HUES64 (cell line): Measurements from ENCODE around the gene PRSS36.

Experiments used
- H3K27ac ChIP-seq: 2 replicates; pipeline ENCODE4 v1.7.0; 2013; ENCODE audit warnings: low read depth, low read length, inconsistent platforms
- H3K27me3 ChIP-seq: 2 replicates; pipeline ENCODE4 v1.6.1; 2013; ENCODE audit warnings: mild to moderate bottlenecking, low read length; ENCODE audit not compliant: insufficient read depth
- H3K36me3 ChIP-seq: 2 replicates; pipeline ENCODE4 v1.6.1; 2013; ENCODE audit warnings: mild to moderate bottlenecking, low read length; ENCODE audit not compliant: insufficient read depth
- H3K4me1 ChIP-seq: 2 replicates; pipeline ENCODE4 v1.6.1; 2013; ENCODE audit warnings: mild to moderate bottlenecking, low read length, moderate library complexity; ENCODE audit not compliant: insufficient read depth
- H3K4me3 ChIP-seq: 2 replicates; pipeline ENCODE4 v1.5.1; 2013; ENCODE audit warnings: mild to moderate bottlenecking, low read length, moderate library complexity
- H3K9ac ChIP-seq: 2 replicates; pipeline ENCODE4 v1.6.1; 2013; ENCODE audit warnings: mild to moderate bottlenecking, low read depth, low read length
- H3K9me3 ChIP-seq: 2 replicates; pipeline ENCODE4 v1.6.1; 2013; ENCODE audit warnings: low read depth, low read length; ENCODE audit not compliant: insufficient read depth
- WGBS: fragments of 150-250, 120-280 bp; methylation state at CpG from one replicate; pipeline ENCODE4 v1.1.7; 2013; ENCODE audit warnings: missing lambda C conversion rate; 5-methylcytosine and 5-hydroxymethylcytosine counted together

PRSS36 gene

GRCh38 chr16:31089199-31089598 is 60.7 kb downstream of the PRSS36 start:
- Histone ChIP-seq H3K9me3 (no peaks in the 10 kb centered on the region), H3K9ac (no peak overlapping the region), H3K27ac (no peak overlapping the region), H3K4me1 (peaks cover 4% of the 10 kb centered on the region; the same call in 1 of the 2 replicates), H3K36me3 (peaks cover 42% of the 10 kb centered on the region), H3K4me3 (no peak overlapping the region), H3K27me3 (no peaks in the 10 kb centered on the region)
- 98% methylated on average over 8 of the region's 8 CpGs for WGBS
